ENCODE data around the gene FAM131B. TPM values are rescaled to one million over a fixed set of nuclear protein-coding genes. Genes with fewer than 3 reads are reported as not detected.

Gene FAM131B
- total and polyA plus RNA-seq, 8 donors: 0.05 to 0.25 (median 0.11) TPM

GRCh38 chr7:143352531-143353002, 9.9 kb downstream of the FAM131B start:
- H3K27ac ChIP-seq: no peak overlapping the region
- no peaks in the 10 kb centered on the region for H3K9me3 ChIP-seq
- DNase-seq (peak in 1 of 6 donors; percentile 49), FAIRE-seq (no peak), ATAC-seq (no peak)
- H3K4me3 ChIP-seq: no peak overlapping the region
- intact Hi-C loops (cut with DNase I): no loop called here
- WGBS, 2 donors: 79 to 80% methylated on average over 11 of the region's 11 CpGs
- no peaks in the 10 kb centered on the region for H3K4me1 ChIP-seq
- no peaks in the 10 kb centered on the region for H3K27me3 ChIP-seq
- no peak for TF ChIP-seq CTCF (IDR thresholded peaks at IDR 0.05)
- no peaks in the 10 kb centered on the region for H3K36me3 ChIP-seq

GRCh38 chr7:143351574-143351973, 10.9 kb downstream of the FAM131B start:
- ATAC-seq: no peak
- TF ChIP-seq CTCF (IDR thresholded peaks at IDR 0.05): no peak
- Histone ChIP-seq H3K9me3 (no peaks in the 10 kb centered on the region), H3K4me3 (no peak overlapping the region), H3K27me3 (no peaks in the 10 kb centered on the region), H3K4me1 (no peaks in the 10 kb centered on the region), H3K27ac (no peak overlapping the region), H3K36me3 (no peaks in the 10 kb centered on the region)
- intact Hi-C loops (cut with DNase I): no loop called here
- WGBS, 2 donors: 77 to 91% methylated on average over 9 of the region's 9 CpGs
- no peak for DNase-seq
- FAIRE-seq: no peak

- intact Hi-C loops (cut with DNase I): no loop called here
- Histone ChIP-seq H3K36me3 (no peaks in the 10 kb centered on the region), H3K27ac (no peak overlapping the region), H3K4me3 (no peak overlapping the region), H3K9me3 (no peaks in the 10 kb centered on the region), H3K4me1 (no peaks in the 10 kb centered on the region), H3K27me3 (no peaks in the 10 kb centered on the region)
- DNase-seq (no peak), FAIRE-seq (no peak), ATAC-seq (no peak)
- WGBS, 2 donors: 60 to 76% methylated on average over 5 of the region's 5 CpGs
- TF ChIP-seq CTCF (IDR thresholded peaks at IDR 0.05): no peak
These were observed 11.5 kb downstream of the FAM131B start for GRCh38 chr7:143351060-143351459.

GRCh38 chr7:143347950-143348349, 14.6 kb downstream of the FAM131B start:
- no peak for TF ChIP-seq CTCF (IDR thresholded peaks at IDR 0.05)
- intact Hi-C loops (cut with DNase I): no loop called here
- no peak for DNase-seq
- peaks cover 0 to 4% (median 0%) of the 10 kb centered on the region in 4 donors for H3K27me3 ChIP-seq
- H3K27ac ChIP-seq: no peak overlapping the region
- no peak for FAIRE-seq
- H3K36me3 ChIP-seq: no peaks in the 10 kb centered on the region
- no peaks in the 10 kb centered on the region for H3K9me3 ChIP-seq
- 66 to 68% methylated on average over 5 of the region's 5 CpGs for whole genome bisulfite sequencing, 2 donors
- no peak overlapping the region for H3K4me3 ChIP-seq
- no peak for ATAC-seq
- no peaks in the 10 kb centered on the region for H3K4me1 ChIP-seq

GRCh38 chr7:143346018-143346417, 16.5 kb downstream of the FAM131B start:
- ATAC-seq: no peak
- Histone ChIP-seq H3K4me1 (no peaks in the 10 kb centered on the region), H3K36me3 (no peaks in the 10 kb centered on the region), H3K27me3 (peaks cover 0 to 4% (median 0%) of the 10 kb centered on the region in 4 donors), H3K4me3 (no peak overlapping the region), H3K27ac (no peak overlapping the region), H3K9me3 (no peaks in the 10 kb centered on the region)
- intact Hi-C loops (cut with DNase I): no loop called here
- TF ChIP-seq CTCF (IDR thresholded peaks at IDR 0.05): no peak
- DNase-seq: no peak
- FAIRE-seq: no peak
- 72 to 80% methylated on average over 4 of the region's 4 CpGs for WGBS, 2 donors

Data from pancreas (tissue), 10 donors.